Mesothelial cell of epicardium (in vitro differentiated cells): ENCODE data around the gene HSBP1. TPM values are rescaled to one million over a fixed set of nuclear protein-coding genes. Genes with fewer than 3 reads are reported as not detected.

Experiments
- DNase-seq, 2 experiments: peaks; one replicate each; pipeline ENCODE4 v3.0.0; 2021; ENCODE audit warnings: low spot score in 2 of 2; ENCODE audit not compliant: unreplicated experiment in 2 of 2
- H3K27ac Mint-ChIP-seq: 2 replicates; pipeline ENCODE4 v1.8.0; 2021; ENCODE audit warnings: mixed read lengths
- H3K27me3 Mint-ChIP-seq: 2 replicates; pipeline ENCODE4 v1.8.0; 2021; ENCODE audit warnings: low read depth, mixed read lengths
- H3K36me3 Mint-ChIP-seq: 2 replicates; pipeline ENCODE4 v1.8.0; 2021; ENCODE audit warnings: mixed read lengths
- H3K4me1 Mint-ChIP-seq: 2 replicates; pipeline ENCODE4 v1.8.0; 2021; ENCODE audit warnings: mixed read lengths
- H3K4me3 Mint-ChIP-seq: 2 replicates; pipeline ENCODE4 v1.8.0; 2021; ENCODE audit warnings: mild to moderate bottlenecking, moderate library complexity, mixed read lengths
- H3K9me3 Mint-ChIP-seq: 2 replicates; pipeline ENCODE4 v1.8.0; 2021; ENCODE audit warnings: mixed read lengths
- CTCF ChIP-seq: fragments of 200-600 bp; sonication (generic); IDR thresholded peaks from one replicate; pipeline ENCODE4 v1.5.0; 2021; ENCODE audit warnings: antibody characterized with exemption; ENCODE audit not compliant: unreplicated experiment
- total RNA-seq: library from RNA; stranded (reverse); gene quantifications from 3 replicates; pipeline ENCODE4 v1.2.1, GENCODE V29; 2021

Gene HSBP1
- total RNA-seq, 1 donor from 2014 or later, result 139 TPM

GRCh38 chr16:83833921-83834320 lies 26.1 kb downstream of the HSBP1 start:
- Mint-ChIP-seq H3K27ac (no peak overlapping the region), H3K36me3 (no peaks in the 10 kb centered on the region), H3K27me3 (peaks cover 2% of the 10 kb centered on the region), H3K4me1 (peaks cover 17% of the 10 kb centered on the region), H3K9me3 (peaks cover 6% of the 10 kb centered on the region), H3K4me3 (no peak overlapping the region)
- no peak for TF ChIP-seq CTCF
- no peak for DNase-seq

DNA sequence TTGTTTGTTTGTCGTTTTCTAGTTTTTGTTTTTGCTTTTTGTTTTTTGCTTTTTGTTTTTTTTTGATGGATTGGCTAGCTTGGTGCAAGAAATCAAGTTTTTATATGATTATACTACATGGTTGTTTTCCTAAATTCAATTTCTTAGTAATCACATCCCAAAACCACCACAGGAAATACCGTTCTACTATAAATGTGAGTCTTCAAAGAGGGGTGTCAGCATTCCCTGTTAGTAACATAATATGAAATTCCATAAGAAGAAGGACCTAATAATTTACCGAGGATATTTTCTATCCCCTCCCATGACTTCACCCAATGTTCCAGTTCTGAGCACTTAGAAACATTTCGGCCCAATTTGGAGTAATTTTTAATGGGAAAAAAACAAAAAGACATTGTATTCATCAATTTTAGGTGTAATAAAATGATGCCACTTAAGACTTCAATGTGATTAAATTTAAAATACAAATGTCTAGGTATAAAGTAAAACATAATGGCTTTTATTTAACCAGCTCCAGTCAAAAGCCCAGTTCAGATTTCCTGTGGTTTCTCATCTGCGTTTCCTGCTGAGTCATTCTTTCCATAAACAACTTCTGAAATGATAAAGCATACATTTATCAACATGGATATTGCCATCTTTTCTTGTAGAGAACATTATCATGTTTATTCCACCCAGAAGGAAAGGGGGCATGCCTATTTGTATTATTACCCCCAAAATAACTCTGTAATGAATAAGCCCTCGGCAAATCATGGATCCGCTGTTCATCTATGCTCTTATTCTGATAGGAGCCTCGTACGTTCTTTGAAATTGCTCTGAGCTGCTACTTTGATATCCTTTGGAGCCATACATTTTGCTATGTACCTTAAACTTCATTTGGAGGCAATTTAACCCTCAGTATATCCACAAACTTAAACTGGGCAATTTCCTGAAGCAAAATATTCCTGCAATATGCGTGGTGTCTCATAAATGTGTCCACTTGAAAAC lies 28.1 kb downstream of the HSBP1 start:
- no peak overlapping the region for H3K27ac Mint-ChIP-seq
- DNase-seq, result no peak
- H3K36me3 Mint-ChIP-seq, result no peaks in the 10 kb centered on the region
- H3K4me3 Mint-ChIP-seq, result no peak overlapping the region
- TF ChIP-seq CTCF, result no peak
- H3K4me1 Mint-ChIP-seq, result peaks cover 30% of the 10 kb centered on the region
- peaks cover 10% of the 10 kb centered on the region for H3K9me3 Mint-ChIP-seq
- H3K27me3 Mint-ChIP-seq, result peaks cover 2% of the 10 kb centered on the region

DNA sequence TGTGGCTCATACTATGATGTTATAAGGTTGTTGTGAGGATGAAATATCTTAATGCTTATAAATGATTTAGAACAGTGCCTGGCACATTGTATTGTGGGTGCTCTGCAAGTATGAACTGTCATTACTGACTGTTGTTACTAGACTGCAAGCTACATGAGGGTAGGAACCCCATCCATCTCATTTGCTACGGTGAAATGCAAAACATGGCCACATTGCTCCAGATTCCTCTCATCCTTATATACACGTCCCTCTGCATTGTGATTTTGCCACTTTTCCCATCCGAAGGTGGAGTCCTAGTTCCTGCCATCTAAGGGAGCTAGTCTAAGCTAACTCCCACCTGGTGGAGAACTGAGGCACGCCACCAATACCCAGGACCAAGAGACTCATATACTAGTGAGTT lies 29.8 kb downstream of the HSBP1 start:
- DNase-seq, result no peak
- peaks cover 2% of the 10 kb centered on the region for H3K27me3 Mint-ChIP-seq
- no peaks in the 10 kb centered on the region for H3K36me3 Mint-ChIP-seq
- H3K9me3 Mint-ChIP-seq, result peaks cover 8% of the 10 kb centered on the region
- no peak for TF ChIP-seq CTCF
- no peak overlapping the region for H3K27ac Mint-ChIP-seq
- H3K4me1 Mint-ChIP-seq, result peaks cover 36% of the 10 kb centered on the region
- H3K4me3 Mint-ChIP-seq, result no peak overlapping the region

- Mint-ChIP-seq H3K4me3 (no peak overlapping the region), H3K36me3 (no peaks in the 10 kb centered on the region), H3K27me3 (peaks cover 1% of the 10 kb centered on the region), H3K4me1 (peaks cover 42% of the 10 kb centered on the region), H3K9me3 (peaks cover 5% of the 10 kb centered on the region), H3K27ac (no peak overlapping the region)
- TF ChIP-seq CTCF, result no peak
- DNase-seq, result no peak
These were observed 30.4 kb downstream of the HSBP1 start for GRCh38 chr16:83838151-83838550.

GRCh38 chr16:83839561-83839960 lies 31.8 kb downstream of the HSBP1 start:
- Mint-ChIP-seq H3K36me3 (no peaks in the 10 kb centered on the region), H3K4me1 (peaks cover 43% of the 10 kb centered on the region), H3K27ac (no peak overlapping the region), H3K9me3 (peaks cover 3% of the 10 kb centered on the region), H3K27me3 (no peaks in the 10 kb centered on the region), H3K4me3 (no peak overlapping the region)
- no peak for TF ChIP-seq CTCF
- DNase-seq, result no peak
